Ramos (cell line): Measurements from ENCODE around the gene OPHN1.
"Not testable (repeated sequence)": the region's sequence is repeated elsewhere in the genome, so short reads cannot be mapped to it uniquely, and the experiment has no call there.

Experiments
- in situ Hi-C: fragments of 300-500 bp; cut with MboI; formaldehyde crosslinking; loops from one replicate; pipeline ENCODE4 v1.14.3; 2022; ENCODE audit warnings: low sequenced_read_pairs; ENCODE audit not compliant: unreplicated experiment

OPHN1 gene

GRCh38 chrX:68428431-68428830 is 4.9 kb downstream of the OPHN1 start:
- in situ Hi-C loops = no loop called here

DNA sequence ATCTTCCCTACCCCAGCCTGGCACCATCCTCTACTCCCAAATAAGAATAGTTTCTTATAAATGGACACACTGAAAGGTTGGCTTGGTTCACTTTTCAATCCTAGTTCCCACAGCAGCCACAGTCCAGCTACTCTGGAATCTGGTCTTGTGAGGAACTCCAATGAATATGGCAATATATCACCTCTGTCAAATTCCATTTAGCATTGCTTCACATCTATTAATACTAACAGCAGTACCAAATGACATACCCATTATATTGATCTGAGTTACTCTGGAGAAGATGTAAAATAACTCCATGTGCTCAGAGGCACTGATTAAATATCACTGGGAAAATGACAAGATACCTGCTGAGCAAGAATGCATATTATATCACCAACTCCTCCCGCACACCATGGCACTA is 8.6 kb downstream of the OPHN1 start:
- in situ Hi-C loops = no loop called here

- in situ Hi-C loops = no loop called here
Measured at GRCh38 chrX:68422478-68422877, 10.8 kb downstream of the OPHN1 start.

DNA sequence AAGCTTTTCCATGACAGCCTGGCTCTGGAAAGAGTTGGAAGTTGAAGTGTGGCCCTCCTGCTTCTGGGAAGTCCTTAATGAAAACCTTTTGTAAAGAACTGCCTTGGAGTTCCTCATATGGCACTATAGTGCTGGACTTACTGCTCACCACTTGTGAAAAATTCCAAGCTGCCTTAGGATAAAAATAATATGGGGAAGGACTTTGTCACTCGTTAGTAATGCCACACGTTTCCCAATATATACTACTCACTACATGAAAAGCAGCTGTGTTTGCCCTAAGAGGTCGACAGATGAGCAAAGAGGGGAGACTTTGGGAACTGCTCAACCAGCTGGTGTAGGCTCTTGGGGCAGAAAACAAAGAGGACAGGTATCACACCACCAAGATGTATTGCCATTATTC is 11.7 kb downstream of the OPHN1 start:
- in situ Hi-C loops = no loop called here

DNA sequence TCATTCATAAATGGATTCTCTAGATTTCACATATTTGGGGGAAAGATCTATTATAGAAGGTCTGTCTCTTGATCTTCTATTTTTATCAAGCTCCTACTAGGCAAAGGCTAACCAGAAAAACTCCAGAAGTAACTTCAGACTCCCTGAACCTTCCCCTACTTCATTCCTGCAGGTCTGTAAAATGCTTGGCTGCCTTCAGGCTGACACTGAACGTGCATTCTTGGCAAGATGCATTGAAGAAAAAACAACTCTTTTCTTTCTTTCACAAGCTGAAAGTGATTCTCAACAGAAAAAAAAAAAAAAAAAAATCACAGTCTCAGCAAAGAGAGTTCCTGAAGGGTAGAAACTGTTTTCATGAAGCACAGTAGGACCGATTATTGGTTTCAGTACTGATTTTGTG is 12.7 kb downstream of the OPHN1 start:
- in situ Hi-C loops = no loop called here

DNA sequence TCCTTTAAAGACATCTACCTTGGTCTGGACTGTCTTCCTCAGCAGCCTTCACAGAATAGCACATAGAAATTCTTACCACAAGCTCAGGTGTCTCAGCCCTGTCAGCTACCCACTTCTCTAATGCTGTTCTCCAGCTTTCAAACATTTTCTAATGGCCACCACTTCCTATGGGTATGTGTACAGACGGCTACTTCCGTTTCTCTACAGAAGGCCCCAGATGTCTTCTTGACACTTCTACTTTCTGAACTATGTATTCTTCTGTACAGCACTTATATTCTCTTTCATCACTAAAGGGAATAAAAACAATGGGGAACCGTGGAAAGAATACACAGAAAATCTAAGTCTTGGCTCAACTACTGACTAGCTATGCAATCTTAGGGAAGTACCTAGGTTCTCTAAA is 13.3 kb downstream of the OPHN1 start:
- in situ Hi-C loops = no loop called here

DNA sequence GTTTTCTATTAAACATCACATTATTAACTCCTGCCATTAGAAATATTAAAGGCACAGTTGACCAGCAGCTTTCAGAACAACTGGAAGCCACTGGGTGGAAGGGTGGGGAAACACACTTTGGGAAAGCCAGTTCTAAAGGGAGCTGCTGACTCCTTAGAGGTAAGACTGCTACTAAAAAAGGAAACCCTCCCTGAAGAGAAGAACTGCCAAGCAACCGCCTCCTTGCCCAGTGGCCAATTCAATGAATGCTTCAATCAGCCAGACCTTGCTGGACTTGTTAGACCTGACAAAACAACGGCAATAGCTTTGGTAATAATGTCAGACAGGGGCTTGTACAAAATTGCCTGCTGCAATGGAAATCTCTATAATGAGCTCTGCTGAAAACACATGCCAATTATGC is 15.6 kb downstream of the OPHN1 start:
- in situ Hi-C loops = no loop called here

GRCh38 chrX:68416592-68416991 is 16.7 kb downstream of the OPHN1 start:
- in situ Hi-C loops = no loop called here

GRCh38 chrX:68415316-68415715 is 18.0 kb downstream of the OPHN1 start:
- in situ Hi-C loops = no loop called here

DNA sequence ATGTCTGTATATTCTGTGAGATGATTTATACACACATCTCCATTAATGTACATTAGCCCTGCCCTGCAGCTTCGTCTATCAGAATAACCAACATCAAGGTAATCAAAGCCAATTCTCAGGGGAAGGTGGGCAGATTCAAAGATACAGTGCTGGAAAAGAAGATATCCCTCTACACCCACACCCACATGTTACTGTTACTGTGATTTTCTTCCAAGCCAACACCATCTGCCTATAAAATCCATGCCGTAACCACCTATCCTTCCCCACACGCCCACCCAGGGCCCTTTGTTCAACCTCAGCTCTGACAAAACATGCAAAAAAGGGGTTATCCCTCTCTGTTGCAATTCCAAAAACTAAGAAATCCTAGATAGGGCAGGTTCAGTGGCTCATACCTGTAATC is 20.0 kb downstream of the OPHN1 start:
- in situ Hi-C loops = no loop called here

GRCh38 chrX:68411729-68412128 is 21.6 kb downstream of the OPHN1 start:
- in situ Hi-C loops = no loop called here

DNA sequence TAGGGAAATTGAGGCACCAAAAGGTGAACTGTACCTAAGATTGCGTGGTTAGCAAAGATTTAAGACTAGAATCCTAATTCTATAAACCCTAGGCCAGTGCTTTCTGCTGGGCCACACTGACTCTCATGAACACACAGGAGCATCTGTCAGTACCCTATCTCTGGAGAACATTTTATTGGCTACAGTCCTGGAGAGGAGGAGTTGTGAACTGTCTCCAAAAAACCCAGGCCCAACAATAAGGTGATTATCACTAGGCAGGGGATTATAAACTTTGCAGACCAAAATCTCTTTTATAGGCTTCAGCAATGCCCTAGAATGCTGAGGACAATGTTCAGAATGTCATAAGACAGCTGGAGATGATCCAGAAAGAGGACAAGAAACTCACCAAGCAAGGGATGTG is 24.1 kb downstream of the OPHN1 start:
- in situ Hi-C loops = no loop called here

- in situ Hi-C loops = no loop called here
Measured at GRCh38 chrX:68403522-68403921, 29.8 kb downstream of the OPHN1 start.

- in situ Hi-C loops = no loop called here
Measured at GRCh38 chrX:68403038-68403437, 30.3 kb downstream of the OPHN1 start.

GRCh38 chrX:68402094-68402493 is 31.2 kb downstream of the OPHN1 start:
- in situ Hi-C loops = no loop called here

DNA sequence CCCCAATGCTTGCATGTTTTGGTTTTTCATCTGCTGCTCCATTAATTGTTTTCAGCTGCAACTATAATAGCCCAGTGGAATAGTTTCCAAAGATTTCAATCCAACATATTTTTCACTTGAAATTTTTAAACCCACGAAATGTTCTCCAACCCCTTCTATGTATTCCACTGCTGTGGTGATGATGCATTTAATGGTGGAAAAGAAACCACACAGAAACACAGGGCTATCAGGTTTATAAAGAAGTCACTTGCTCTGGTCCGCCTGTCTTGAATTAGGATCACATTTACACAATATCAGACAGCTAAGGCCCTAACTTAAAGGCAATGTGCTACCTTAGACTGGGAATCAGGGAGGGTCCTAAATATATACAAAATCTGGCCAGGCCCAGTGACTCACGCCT is 35.0 kb downstream of the OPHN1 start:
- in situ Hi-C loops = no loop called here

DNA sequence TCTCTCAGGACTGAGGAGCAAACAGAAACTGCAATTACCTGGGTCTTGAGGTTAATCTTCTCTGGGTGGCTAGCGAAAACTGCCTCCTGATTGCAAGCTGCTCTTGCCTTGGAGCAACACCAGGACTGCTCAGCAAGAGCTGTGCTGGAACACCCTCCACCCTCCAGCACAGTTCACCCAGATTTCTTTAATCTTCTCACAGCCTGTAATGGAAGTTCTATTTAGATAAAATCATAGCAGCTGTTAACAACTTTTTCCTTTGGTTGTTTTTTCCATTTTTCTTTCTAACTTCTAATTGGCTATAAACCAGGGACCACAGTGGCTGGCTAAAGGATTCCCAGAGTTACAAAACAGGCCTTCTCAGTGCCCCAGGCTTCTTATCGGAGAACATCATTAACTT is 36.3 kb downstream of the OPHN1 start:
- in situ Hi-C loops = no loop called here

DNA sequence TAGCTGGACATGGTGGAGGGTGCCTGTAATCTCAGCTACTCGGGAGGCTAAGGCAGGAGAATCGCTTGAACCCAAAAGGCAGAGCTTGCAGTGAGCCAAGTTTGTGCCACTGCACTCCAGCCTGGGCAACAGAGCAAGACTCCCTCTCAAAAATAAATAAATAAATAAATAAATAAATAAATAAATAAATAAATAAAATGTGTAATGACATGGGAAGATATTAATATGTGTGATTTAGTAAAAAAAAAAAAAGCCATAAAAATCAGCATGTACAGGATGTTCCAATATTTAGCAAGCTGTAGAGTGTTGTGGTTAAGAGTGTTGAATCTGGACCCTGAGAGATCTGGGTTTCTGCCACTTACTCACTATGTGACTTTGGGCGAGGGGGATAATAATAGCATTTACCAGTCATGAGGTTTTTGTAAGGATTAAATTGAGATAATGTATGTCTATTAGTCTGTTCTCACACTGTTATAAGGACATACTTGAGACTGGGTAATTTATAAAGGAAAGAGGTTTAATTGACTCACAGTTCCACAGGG is 43.8 kb downstream of the OPHN1 start:
- in situ Hi-C loops = not testable (repeated sequence)

DNA sequence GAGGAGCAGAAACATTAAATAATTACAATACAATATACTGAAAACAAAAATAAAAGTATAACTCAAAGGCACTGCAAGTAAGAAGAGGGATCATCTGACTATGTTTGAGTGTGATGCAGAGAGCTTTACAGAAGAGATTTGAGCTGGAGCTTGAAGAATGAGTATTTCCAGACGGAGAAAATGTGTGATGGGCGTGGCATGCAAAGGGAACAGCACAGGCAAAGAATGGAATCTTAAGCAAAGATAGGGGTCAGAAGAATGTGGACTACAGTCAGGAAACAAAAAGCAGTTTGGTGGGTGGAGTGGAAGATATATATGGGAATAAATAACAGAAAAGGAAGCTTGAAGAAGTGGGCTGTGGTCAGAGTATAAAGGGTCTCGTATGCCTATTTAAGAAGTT is 45.5 kb downstream of the OPHN1 start:
- in situ Hi-C loops = no loop called here

DNA sequence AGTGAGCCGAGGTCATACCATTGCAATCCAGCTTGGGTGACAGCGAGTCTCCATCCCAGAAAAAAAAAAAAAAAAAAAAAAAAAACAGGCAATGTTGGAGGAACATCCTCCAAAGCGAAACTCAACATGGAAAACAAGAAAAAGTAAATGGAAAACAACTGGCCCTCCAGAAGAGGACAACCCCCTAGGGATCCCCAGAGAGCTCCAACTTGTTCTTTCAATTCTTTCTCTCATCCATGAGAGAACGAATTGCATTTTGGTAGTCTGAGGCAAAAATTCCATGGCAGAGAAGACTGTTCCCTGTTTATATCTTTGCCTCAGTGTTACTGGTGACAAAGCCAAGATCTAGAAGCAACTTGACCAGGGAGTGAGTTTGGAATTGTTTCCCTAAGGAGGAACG is 49.8 kb downstream of the OPHN1 start:
- in situ Hi-C loops = no loop called here

- in situ Hi-C loops = not testable (repeated sequence)
Measured at GRCh38 chrX:68377579-68377978, 55.7 kb downstream of the OPHN1 start.

- in situ Hi-C loops = no loop called here
Measured at GRCh38 chrX:68376373-68376772, 56.9 kb downstream of the OPHN1 start.

GRCh38 chrX:68375803-68376202 is 57.5 kb downstream of the OPHN1 start:
- in situ Hi-C loops = no loop called here
